K562 (cell line): ENCODE measurements around the gene ERVH48-1. TPM values are rescaled to one million over a fixed set of nuclear protein-coding genes. Genes with fewer than 3 reads are reported as not detected.

ENCODE experiments used
- E2F1 ChIP-seq: sonication (generic); formaldehyde crosslinking; IDR thresholded peaks from 2 replicates; pipeline ENCODE4 v1.8.1; 2023; ENCODE audit warnings: mild to moderate bottlenecking, missing genetic modification reagents, moderate library complexity
- ETS1 ChIP-seq: conservative IDR thresholded peaks from 2 replicates; pipeline ENCODE4 v1.6.1; 2011; ENCODE audit warnings: low read depth, mild to moderate bottlenecking, low read length; ENCODE audit not compliant: control insufficient read depth
- FOS ChIP-seq: IDR thresholded peaks from 3 replicates; pipeline ENCODE4 v1.6.1; 2011; ENCODE audit not compliant: insufficient read length; ENCODE audit errors: extremely low read depth
- HEY1 ChIP-seq: fragments of 250-450 bp; sonication (Bioruptor Pico); IDR thresholded peaks from 2 replicates; pipeline ENCODE4 v1.5.0; 2020; ENCODE audit warnings: mild to moderate bottlenecking, moderate library complexity, borderline replicate concordance
- MTF1 ChIP-seq: fragments of 250-450 bp; sonication (Bioruptor Pico); IDR thresholded peaks from 2 replicates; pipeline ENCODE4 v1.9.0; 2021; ENCODE audit warnings: moderate library complexity, mild to moderate bottlenecking, inconsistent platforms, borderline replicate concordance
- RNF219 ChIP-seq: fragments of 250-450 bp; sonication (Bioruptor Pico); IDR thresholded peaks from 2 replicates; pipeline ENCODE4 v1.5.0; 2022; ENCODE audit warnings: mild to moderate bottlenecking
- SIN3A ChIP-seq, 2 experiments: fragments of 150-350 bp in 1 of 2; IDR thresholded peaks; 2 replicates each; pipeline ENCODE4 v1.6.1; 2011 to 2016; ENCODE audit warnings: borderline replicate concordance in 2 of 2, low read depth in 2 of 2, low read length in 2 of 2, mild to moderate bottlenecking in 2 of 2, moderate library complexity in 2 of 2; ENCODE audit not compliant: control insufficient read depth in 1 of 2
- SLC30A9 ChIP-seq: fragments of 250-450 bp; sonication (Bioruptor Pico); IDR thresholded peaks from 2 replicates; pipeline ENCODE4 v1.8.0; 2022; ENCODE audit warnings: mild to moderate bottlenecking, moderate library complexity
- STAG1 ChIP-seq: sonication (generic); formaldehyde crosslinking; IDR thresholded peaks from 2 replicates; pipeline ENCODE4 v1.5.0; 2020; ENCODE audit warnings: missing genetic modification reagents, borderline replicate concordance
- THRA ChIP-seq: fragments of 450-650 bp; IDR thresholded peaks from 2 replicates; pipeline ENCODE4 v1.6.1; 2017; ENCODE audit warnings: mild to moderate bottlenecking, moderate library complexity
- ZBTB34 ChIP-seq: fragments of 250-450 bp; sonication (Bioruptor Pico); IDR thresholded peaks from 2 replicates; pipeline ENCODE4 v1.8.0; 2021; ENCODE audit warnings: mild to moderate bottlenecking, moderate library complexity
- ZEB2 ChIP-seq: fragments of 450-650 bp; IDR thresholded peaks from 2 replicates; pipeline ENCODE4 v1.6.1; 2016
- ZNF124 ChIP-seq: sonication (generic); formaldehyde crosslinking; IDR thresholded peaks from 2 replicates; pipeline ENCODE4 v1.8.1; 2022; ENCODE audit warnings: missing genetic modification reagents
- ZNF274 ChIP-seq: IDR thresholded peaks from 2 replicates; pipeline ENCODE4 v1.6.1; 2011; ENCODE audit warnings: low read depth, mild to moderate bottlenecking, low read length, moderate library complexity, borderline replicate concordance
- ZNF445 ChIP-seq: fragments of 250-450 bp; sonication (Bioruptor Pico); IDR thresholded peaks from 2 replicates; pipeline ENCODE4 v1.4.0; 2020; ENCODE audit warnings: low read depth, mild to moderate bottlenecking, moderate library complexity
- ZNF518B ChIP-seq: fragments of 250-450 bp; sonication (Bioruptor Pico); IDR thresholded peaks from 2 replicates; pipeline ENCODE4 v1.5.0; 2021; ENCODE audit warnings: mild to moderate bottlenecking, moderate library complexity
- ZNF586 ChIP-seq: fragments of 450-650 bp; formaldehyde crosslinking; conservative IDR thresholded peaks from 2 replicates; pipeline ENCODE4 v1.4.0; 2020; ENCODE audit warnings: mild to moderate bottlenecking, moderate library complexity
- polyA plus RNA-seq, 8 experiments: library from polyadenylated mRNA; depleted of rRNA in 4 of 8; stranded (reverse) in 5 of 8; unstranded in 3 of 8; fragments of >200 nt; fragmentation: Nextera tagmentation in 2 of 8; fragmentation: Illumina TruSeq in 1 of 8; extraction: Ambion mirVana in 2 of 8; extraction: Trizol in 1 of 8; gene quantifications; 2 replicates each; pipeline versions ENCODE4 v1.2.1 to v1.2.3, GENCODE V29; 2011 to 2014; ENCODE audit warnings: inconsistent platforms in 1 of 8, missing spikeins in 1 of 8
- total RNA-seq, 7 experiments: library from RNA; depleted of rRNA in 6 of 7; stranded (reverse); fragments of >200 nt in 6 of 7; fragmentation: Illumina TruSeq in 2 of 7; extraction: Trizol in 2 of 7; gene quantifications; 2 replicates each; pipeline versions ENCODE4 v1.2.1 to v1.2.3, GENCODE V29; 2011 to 2021; ENCODE audit warnings: low replicate concordance in 1 of 7

The ERVH48-1 gene
- total and polyA plus RNA-seq, 9 of the 15 experiments (the other 6 are each of a cell fraction or from before 2014, with no cell fraction given): 0.08 to 0.49 (median 0.16) TPM; not detected in 3

- TF ChIP-seq ETS1 (no peak), ZNF586 (CRISPR knock-in tag) (no peak), THRA (no peak), ZNF124 (CRISPR knock-in tag) (no peak), RNF219 (CRISPR knock-in tag) (no peak), SLC30A9 (no peak), MTF1 (CRISPR knock-in tag) (no peak), STAG1 (CRISPR knock-in tag) (no peak), E2F1 (CRISPR knock-in tag) (peak; percentile 48; the same call in 1 of the 2 replicates), ZEB2 (no peak), FOS (no peak), SIN3A (IDR thresholded peaks at IDR 0.05; ENCODE audit: borderline replicate concordance in 2 of 2, control insufficient read depth in 1 of 2, low read depth in 2 of 2, low read length in 2 of 2) (0 out of 4 replicates have a peak, but pooled peaks of 1 of the 2 experiments have one; percentile 72), ZNF274 (no peak), ZBTB34 (no peak), ZNF445 (CRISPR knock-in tag) (no peak), HEY1 (CRISPR knock-in tag) (no peak), ZNF518B (CRISPR knock-in tag) (no peak)
Measured at GRCh38 chr21:42892582-42892930, 32.9 kb downstream of the ERVH48-1 start (continued).
